ENCODE measurements around the gene PATJ. TPM values are rescaled to one million over a fixed set of nuclear protein-coding genes. Genes with fewer than 3 reads are reported as not detected.

PATJ gene
- polyA plus RNA-seq, 1 of the 3 experiments (the other 2 are of a cell fraction): 3.0 TPM

GRCh38 chr1:62003777-62004176 is 261.5 kb downstream of the PATJ start:
- 78% methylated on average over 2 of the region's 2 CpGs for WGBS (ENCODE audit: low lambda C conversion rate)
- no peak overlapping the region for H3K4me3 ChIP-seq (ENCODE audit: low read depth in 2 of 2, low read length in 1 of 2)
- no peaks in the 10 kb centered on the region for H3K36me3 ChIP-seq (replicated peaks in 1 of 2; ENCODE audit: control insufficient read depth in 1 of 2, insufficient read depth in 2 of 2, low read length in 1 of 2)
- H3K27me3 ChIP-seq (ENCODE audit: insufficient read depth): no peaks in the 10 kb centered on the region
- H2AFZ ChIP-seq (ENCODE audit: low read depth): no peak overlapping the region
- H3K9ac ChIP-seq: no peak overlapping the region
- H3K4me1 ChIP-seq (ENCODE audit: control insufficient read depth in 1 of 2, insufficient read depth in 2 of 2, low read depth in 1 of 2, low read length in 1 of 2): no peaks in the 10 kb centered on the region
- TF ChIP-seq TAF1 (IDR thresholded peaks at IDR 0.05; ENCODE audit: borderline replicate concordance, low read depth, low read length) (no peak), FOSL2 (IDR thresholded peaks at IDR 0.05; ENCODE audit: borderline replicate concordance, low read depth) (no peak), RXRA (IDR thresholded peaks at IDR 0.05; ENCODE audit: borderline replicate concordance, low read depth) (no peak), ZBTB33 (IDR thresholded peaks at IDR 0.05; ENCODE audit: borderline replicate concordance, low read depth) (no peak), RAD21 (IDR thresholded peaks at IDR 0.05; ENCODE audit: low read length) (no peak), NRF1 (IDR thresholded peaks at IDR 0.05; ENCODE audit: low read depth, low read length) (no peak)
- H3K9me3 ChIP-seq: no peaks in the 10 kb centered on the region
- H3K9me2 ChIP-seq: no peaks in the 10 kb centered on the region
- ChIA-PET CTCF (interaction anchor here (1.0 to 1.2 kb wide), 2 partner anchors 16 to 21 kb away, joined by 3 read pairs; no protein-coding TSS in a partner anchor), POLR2A (no interaction called here)
- H3K79me2 ChIP-seq (ENCODE audit: insufficient read depth): no peaks in the 10 kb centered on the region
- H3K27ac ChIP-seq (ENCODE audit: low read depth in 2 of 2, low read length in 1 of 2): no peak overlapping the region
- H3F3A ChIP-seq (replicated peaks; ENCODE audit: insufficient read depth): no peaks in the 10 kb centered on the region
- no peak overlapping the region for H3K4me2 ChIP-seq
- H4K20me1 ChIP-seq (ENCODE audit: insufficient read depth): no peaks in the 10 kb centered on the region
- no peak for DNase-seq

GRCh38 chr1:62006690-62007089 is 264.4 kb downstream of the PATJ start:
- 82% methylated on average over 2 of the region's 2 CpGs for WGBS (ENCODE audit: low lambda C conversion rate)
- Histone ChIP-seq H3K4me3 (ENCODE audit: low read depth in 2 of 2, low read length in 1 of 2) (no peak overlapping the region), H3K4me1 (ENCODE audit: control insufficient read depth in 1 of 2, insufficient read depth in 2 of 2, low read depth in 1 of 2, low read length in 1 of 2) (no peaks in the 10 kb centered on the region), H3K4me2 (no peak overlapping the region), H3K27me3 (ENCODE audit: insufficient read depth) (no peaks in the 10 kb centered on the region), H3K9me2 (no peaks in the 10 kb centered on the region), H3K27ac (ENCODE audit: low read depth in 2 of 2, low read length in 1 of 2) (no peak overlapping the region), H3K9me3 (no peaks in the 10 kb centered on the region), H3K36me3 (replicated peaks in 1 of 2; ENCODE audit: control insufficient read depth in 1 of 2, insufficient read depth in 2 of 2, low read length in 1 of 2) (no peaks in the 10 kb centered on the region), H3K79me2 (ENCODE audit: insufficient read depth) (no peaks in the 10 kb centered on the region), H4K20me1 (ENCODE audit: insufficient read depth) (no peaks in the 10 kb centered on the region), H3F3A (replicated peaks; ENCODE audit: insufficient read depth) (no peaks in the 10 kb centered on the region), H3K9ac (no peak overlapping the region), H2AFZ (ENCODE audit: low read depth) (no peak overlapping the region)
- ChIA-PET POLR2A (no interaction called here), CTCF (interaction anchor here (1.6 kb wide), 1 partner anchor 15 kb away, joined by 4 read pairs; no protein-coding TSS in a partner anchor)
- TF ChIP-seq YY1 (IDR thresholded peaks at IDR 0.05; ENCODE audit: low read depth) (no peak), NFIC (IDR thresholded peaks at IDR 0.05; ENCODE audit: borderline replicate concordance) (no peak), CHD2 (IDR thresholded peaks at IDR 0.05; ENCODE audit: low read length, partially characterized antibody) (no peak), GABPA (IDR thresholded peaks at IDR 0.05; ENCODE audit: low read depth) (no peak), EP300 (IDR thresholded peaks at IDR 0.05; ENCODE audit: borderline replicate concordance in 1 of 2, low read depth in 1 of 2, low read length in 1 of 2) (no peak), RAD21 (IDR thresholded peaks at IDR 0.05; ENCODE audit: low read length) (no peak), PBX3 (IDR thresholded peaks at IDR 0.05) (no peak), TAF1 (IDR thresholded peaks at IDR 0.05; ENCODE audit: borderline replicate concordance, low read depth, low read length) (no peak), POLR2AphosphoS5 (IDR thresholded peaks at IDR 0.05; ENCODE audit: low read depth, low read length) (no peak)
- DNase-seq: no peak

All from SK-N-SH (cell line).